ENCODE results near the gene SPATA2L. TPM values are rescaled to one million over a fixed set of nuclear protein-coding genes. Genes with fewer than 3 reads are reported as not detected.

SPATA2L gene
- total and polyA plus RNA-seq, 4 donors: 6.9 to 17.3 (median 13.6) TPM

- Histone ChIP-seq H3K27me3 (ENCODE audit: control insufficient read depth in 3 of 3, insufficient read depth in 3 of 3, low read length in 2 of 3) (no peaks in the 10 kb centered on the region), H3K9me3 (ENCODE audit: control insufficient read depth in 4 of 4, insufficient read depth in 3 of 4, low read length in 3 of 4) (no peaks in the 10 kb centered on the region), H3K27ac (ENCODE audit: low read depth in 1 of 2, low read length in 1 of 2) (no peak overlapping the region), H3K9ac (ENCODE audit: insufficient read depth in 1 of 2, low read length in 2 of 2) (no peak overlapping the region), H3K4me1 (ENCODE audit: control insufficient read depth in 5 of 5, insufficient read depth in 5 of 5, low read length in 5 of 5) (peaks cover 0 to 2% (median 0%) of the 10 kb centered on the region in 5 donors), H3K36me3 (ENCODE audit: control insufficient read depth in 4 of 4, insufficient read depth in 4 of 4, low read length in 4 of 4) (peaks cover 0 to 22% (median 10%) of the 10 kb centered on the region in 4 donors), H3K4me3 (no peak overlapping the region)
- TF ChIP-seq CTCF (IDR thresholded peaks at IDR 0.05; ENCODE audit: control extremely low read depth, extremely low read depth): no peak
- ATAC-seq (ENCODE audit: insufficient read depth, low FRiP score) (no peak), DNase-seq (no peak)
- 97 to 99% methylated on average over 9 of the region's 9 CpGs for WGBS, 2 donors
Observed at GRCh38 chr16:89748076-89748475, 46.6 kb upstream of the SPATA2L start.

- Histone ChIP-seq H3K27me3 (ENCODE audit: control insufficient read depth in 3 of 3, insufficient read depth in 3 of 3, low read length in 2 of 3) (no peaks in the 10 kb centered on the region), H3K4me1 (ENCODE audit: control insufficient read depth in 5 of 5, insufficient read depth in 5 of 5, low read length in 5 of 5) (peaks cover 0 to 2% (median 0%) of the 10 kb centered on the region in 5 donors), H3K4me3 (no peak overlapping the region), H3K9me3 (ENCODE audit: control insufficient read depth in 4 of 4, insufficient read depth in 3 of 4, low read length in 3 of 4) (no peaks in the 10 kb centered on the region), H3K36me3 (ENCODE audit: control insufficient read depth in 4 of 4, insufficient read depth in 4 of 4, low read length in 4 of 4) (peaks cover 0 to 23% (median 15%) of the 10 kb centered on the region in 4 donors), H3K27ac (ENCODE audit: low read depth in 1 of 2, low read length in 1 of 2) (no peak overlapping the region), H3K9ac (ENCODE audit: insufficient read depth in 1 of 2, low read length in 2 of 2) (no peak overlapping the region)
- no peak for TF ChIP-seq CTCF (IDR thresholded peaks at IDR 0.05; ENCODE audit: control extremely low read depth, extremely low read depth)
- WGBS, 2 donors: 89 to 97% methylated on average over 14 to 15 of the region's 15 CpGs
- DNase-seq (no peak), ATAC-seq (ENCODE audit: insufficient read depth, low FRiP score) (no peak)
Observed at GRCh38 chr16:89746043-89746442, 44.5 kb upstream of the SPATA2L start.

- H3K4me3 ChIP-seq: no peak overlapping the region
- no peak for TF ChIP-seq CTCF (IDR thresholded peaks at IDR 0.05; ENCODE audit: control extremely low read depth, extremely low read depth)
- H3K36me3 ChIP-seq (ENCODE audit: control insufficient read depth in 4 of 4, insufficient read depth in 4 of 4, low read length in 4 of 4): peaks cover 1 to 26% (median 20%) of the 10 kb centered on the region in 4 donors
- H3K27ac ChIP-seq (ENCODE audit: low read depth in 1 of 2, low read length in 1 of 2): no peak overlapping the region
- H3K27me3 ChIP-seq (ENCODE audit: control insufficient read depth in 3 of 3, insufficient read depth in 3 of 3, low read length in 2 of 3): no peaks in the 10 kb centered on the region
- ATAC-seq (ENCODE audit: insufficient read depth, low FRiP score) (no peak), DNase-seq (no peak)
- H3K9me3 ChIP-seq (ENCODE audit: control insufficient read depth in 4 of 4, insufficient read depth in 3 of 4, low read length in 3 of 4): no peaks in the 10 kb centered on the region
- WGBS, 2 donors: 95 to 97% methylated on average over 16 of the region's 16 CpGs
- H3K9ac ChIP-seq (ENCODE audit: insufficient read depth in 1 of 2, low read length in 2 of 2): no peak overlapping the region
- peaks cover 0 to 2% (median 0%) of the 10 kb centered on the region in 5 donors for H3K4me1 ChIP-seq (ENCODE audit: control insufficient read depth in 5 of 5, insufficient read depth in 5 of 5, low read length in 5 of 5)
Observed at GRCh38 chr16:89744813-89745212, 43.3 kb upstream of the SPATA2L start.

GRCh38 chr16:89742948-89743347 lies 41.4 kb upstream of the SPATA2L start:
- peaks cover 12 to 34% (median 26%) of the 10 kb centered on the region in 4 donors for H3K36me3 ChIP-seq (ENCODE audit: control insufficient read depth in 4 of 4, insufficient read depth in 4 of 4, low read length in 4 of 4)
- no peak overlapping the region for H3K4me3 ChIP-seq

More at GRCh38 chr16:89742948-89743347, 41.4 kb upstream of the SPATA2L start:
- no peak for DNase-seq
- H3K27ac ChIP-seq (ENCODE audit: low read depth in 1 of 2, low read length in 1 of 2): peak overlapping the region in 1 of 2 donors; percentile 9
- no peak for TF ChIP-seq CTCF (IDR thresholded peaks at IDR 0.05; ENCODE audit: control extremely low read depth, extremely low read depth)
- H3K27me3 ChIP-seq (ENCODE audit: control insufficient read depth in 3 of 3, insufficient read depth in 3 of 3, low read length in 2 of 3): no peaks in the 10 kb centered on the region
- WGBS, 2 donors: 87 to 88% methylated on average over 4 of the region's 4 CpGs
- no peak overlapping the region for H3K9ac ChIP-seq (ENCODE audit: insufficient read depth in 1 of 2, low read length in 2 of 2)
- no peaks in the 10 kb centered on the region for H3K9me3 ChIP-seq (ENCODE audit: control insufficient read depth in 4 of 4, insufficient read depth in 3 of 4, low read length in 3 of 4)
- no peaks in the 10 kb centered on the region for H3K4me1 ChIP-seq (ENCODE audit: control insufficient read depth in 5 of 5, insufficient read depth in 5 of 5, low read length in 5 of 5)
- ATAC-seq (ENCODE audit: insufficient read depth, low FRiP score): no peak

Data from lung (tissue), 12 donors.